Measurements from ENCODE around the gene PTPRD.

GRCh38 chr9:9752722-9753121 is 860.1 kb downstream of the PTPRD start:
- TF ChIP-seq EZH2 (IDR thresholded peaks at IDR 0.05; ENCODE audit: borderline replicate concordance, low read depth, low read length, poor library complexity, severe bottlenecking): no peak
- TF ChIP-seq CTCF (conservative IDR thresholded peaks at IDR 0.05; ENCODE audit: low read depth, low read length): no peak
